SU-DHL-6 (cell line): Measurements from ENCODE around the gene STRN.

ENCODE experiments used
- H2AFZ ChIP-seq: fragments of 200-600 bp; sonication (generic); 2 replicates; pipeline ENCODE4 v1.6.1; 2014; ENCODE audit warnings: low read depth, mild to moderate bottlenecking, moderate library complexity, mixed read lengths, antibody characterized with exemption, low read length; ENCODE audit not compliant: severe bottlenecking
- H3F3A ChIP-seq: fragments of 200-600 bp; shearing (Covaris generic); 2 replicates; pipeline ENCODE4 v1.6.0; 2016; ENCODE audit warnings: antibody characterized with exemption, mild to moderate bottlenecking; ENCODE audit not compliant: insufficient read depth
- H3K27ac ChIP-seq: fragments of 200-600 bp; sonication (generic); 2 replicates; pipeline ENCODE4 v1.5.1; 2016; ENCODE audit warnings: low read depth, mild to moderate bottlenecking, low read length, moderate library complexity, mixed read lengths
- H3K27me3 ChIP-seq: fragments of 200-600 bp; sonication (generic), shearing (Covaris generic); 2 replicates; pipeline ENCODE4 v1.6.0; 2014; ENCODE audit warnings: mild to moderate bottlenecking, low read length
- H3K36me3 ChIP-seq: fragments of 200-600 bp; sonication (generic); 2 replicates; pipeline ENCODE4 v1.6.1; 2014; ENCODE audit warnings: mild to moderate bottlenecking, low read length, mixed read lengths
- H3K4me2 ChIP-seq: fragments of 300-600, 200-600 bp; shearing (Covaris generic), sonication (generic); 2 replicates; pipeline ENCODE4 v1.6.0; 2014; ENCODE audit warnings: low read length, low read depth, mild to moderate bottlenecking; ENCODE audit not compliant: poor library complexity, severe bottlenecking
- H3K4me3 ChIP-seq: fragments of 200-600 bp; sonication (generic); 2 replicates; pipeline ENCODE4 v1.5.1; 2014; ENCODE audit warnings: antibody characterized with exemption, low read length, mild to moderate bottlenecking, mixed read lengths; ENCODE audit not compliant: insufficient read depth, poor library complexity, severe bottlenecking
- H3K79me2 ChIP-seq: fragments of 200-600 bp; sonication (generic); 2 replicates; pipeline ENCODE4 v1.6.1; 2014; ENCODE audit warnings: mild to moderate bottlenecking, low read length, moderate library complexity; ENCODE audit not compliant: insufficient read depth
- H3K9ac ChIP-seq: fragments of 200-600 bp; sonication (generic); 2 replicates; pipeline ENCODE4 v1.7.0; 2014; ENCODE audit warnings: mild to moderate bottlenecking, low read length
- H3K9me2 ChIP-seq: fragments of 200-600 bp; sonication (generic); replicated peaks from 2 replicates; pipeline ENCODE4 v1.6.1; 2014; ENCODE audit warnings: low read length; ENCODE audit not compliant: insufficient read depth
- H3K9me3 ChIP-seq: fragments of 200-600 bp; sonication (generic); 2 replicates; pipeline ENCODE4 v1.6.1; 2014; ENCODE audit warnings: low read length, mixed read lengths; ENCODE audit not compliant: insufficient read depth
- H4K20me1 ChIP-seq: fragments of 200-600 bp; sonication (generic); 2 replicates; pipeline ENCODE4 v1.6.1; 2014; ENCODE audit warnings: low read depth, mild to moderate bottlenecking, antibody characterized with exemption, low read length, moderate library complexity, mixed read lengths
- CTCF ChIP-seq: fragments of 200-600 bp; sonication (generic); IDR thresholded peaks from one replicate; pipeline ENCODE4 v1.5.1; 2017; ENCODE audit warnings: antibody characterized with exemption, mild to moderate bottlenecking, low read length, moderate library complexity; ENCODE audit not compliant: insufficient read depth, poor library complexity, severe bottlenecking
- EZH2phosphoT487 ChIP-seq: fragments of 200-600 bp; sonication (generic), shearing (Covaris generic); conservative IDR thresholded peaks from 2 replicates; pipeline ENCODE4 v1.6.1; 2018; ENCODE audit warnings: mild to moderate bottlenecking, antibody characterized with exemption, low read length, moderate library complexity, mixed read lengths

The STRN gene

GRCh38 chr2:36812196-36812595 lies 154.1 kb downstream of the STRN start:
- Histone ChIP-seq H3K36me3 (no peaks in the 10 kb centered on the region), H2AFZ (no peak overlapping the region), H4K20me1 (no peaks in the 10 kb centered on the region), H3K27ac (no peak overlapping the region), H3F3A (no peaks in the 10 kb centered on the region), H3K9ac (no peak overlapping the region), H3K4me2 (no peak overlapping the region), H3K9me2 (no peaks in the 10 kb centered on the region), H3K9me3 (no peaks in the 10 kb centered on the region), H3K27me3 (no peaks in the 10 kb centered on the region), H3K4me3 (no peak overlapping the region), H3K79me2 (no peaks in the 10 kb centered on the region)
- TF ChIP-seq EZH2phosphoT487 (no peak), CTCF (no peak)

GRCh38 chr2:36811071-36811470 lies 155.3 kb downstream of the STRN start:
- Histone ChIP-seq H3K36me3 (no peaks in the 10 kb centered on the region), H3K9me3 (no peaks in the 10 kb centered on the region), H3K4me2 (no peak overlapping the region), H3K27ac (no peak overlapping the region), H3K9me2 (no peaks in the 10 kb centered on the region), H3K27me3 (no peaks in the 10 kb centered on the region), H4K20me1 (no peaks in the 10 kb centered on the region), H2AFZ (no peak overlapping the region), H3F3A (no peaks in the 10 kb centered on the region), H3K9ac (no peak overlapping the region), H3K4me3 (no peak overlapping the region), H3K79me2 (no peaks in the 10 kb centered on the region)
- TF ChIP-seq CTCF: no peak
- TF ChIP-seq EZH2phosphoT487: no peak

- Histone ChIP-seq H3K27me3 (no peaks in the 10 kb centered on the region), H3K36me3 (no peaks in the 10 kb centered on the region), H2AFZ (no peak overlapping the region), H3K4me2 (no peak overlapping the region), H3K79me2 (no peaks in the 10 kb centered on the region), H3K4me3 (no peak overlapping the region), H3K9ac (no peak overlapping the region), H4K20me1 (no peaks in the 10 kb centered on the region), H3K27ac (no peak overlapping the region), H3K9me2 (no peaks in the 10 kb centered on the region), H3K9me3 (no peaks in the 10 kb centered on the region), H3F3A (no peaks in the 10 kb centered on the region)
- TF ChIP-seq CTCF: no peak
- TF ChIP-seq EZH2phosphoT487: no peak
Observed at GRCh38 chr2:36809069-36809445, 157.3 kb downstream of the STRN start.
